ENCODE results near the gene KIF3A.

- TF ChIP-seq, protein P1, sequence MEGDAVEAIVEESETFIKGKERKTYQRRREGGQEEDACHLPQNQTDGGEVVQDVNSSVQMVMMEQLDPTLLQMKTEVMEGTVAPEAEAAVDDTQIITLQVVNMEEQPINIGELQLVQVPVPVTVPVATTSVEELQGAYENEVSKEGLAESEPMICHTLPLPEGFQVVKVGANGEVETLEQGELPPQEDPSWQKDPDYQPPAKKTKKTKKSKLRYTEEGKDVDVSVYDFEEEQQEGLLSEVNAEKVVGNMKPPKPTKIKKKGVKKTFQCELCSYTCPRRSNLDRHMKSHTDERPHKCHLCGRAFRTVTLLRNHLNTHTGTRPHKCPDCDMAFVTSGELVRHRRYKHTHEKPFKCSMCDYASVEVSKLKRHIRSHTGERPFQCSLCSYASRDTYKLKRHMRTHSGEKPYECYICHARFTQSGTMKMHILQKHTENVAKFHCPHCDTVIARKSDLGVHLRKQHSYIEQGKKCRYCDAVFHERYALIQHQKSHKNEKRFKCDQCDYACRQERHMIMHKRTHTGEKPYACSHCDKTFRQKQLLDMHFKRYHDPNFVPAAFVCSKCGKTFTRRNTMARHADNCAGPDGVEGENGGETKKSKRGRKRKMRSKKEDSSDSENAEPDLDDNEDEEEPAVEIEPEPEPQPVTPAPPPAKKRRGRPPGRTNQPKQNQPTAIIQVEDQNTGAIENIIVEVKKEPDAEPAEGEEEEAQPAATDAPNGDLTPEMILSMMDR (IDR thresholded peaks at IDR 0.05; ENCODE audit: insufficient read depth, low read depth, low read length), result no peak
- TF ChIP-seq EZH2 (IDR thresholded peaks at IDR 0.05; ENCODE audit: insufficient read depth, low read length), result no peak
Observed at GRCh38 chr5:132684491-132684890, 52.9 kb downstream of the KIF3A start.

Data from astrocyte (in vitro differentiated cells and primary cell).